Cardiac muscle cell (in vitro differentiated cells and primary cell): ENCODE data around the gene NAA50. TPM values are rescaled to one million over a fixed set of nuclear protein-coding genes. Genes with fewer than 3 reads are reported as not detected.

Experiments used
- DNase-seq, 2 donors: peaks; one replicate each; pipeline versions ENCODE4 v3.0.0 to v3.0.0-alpha.2; 2010 to 2017; ENCODE audit warnings: low read depth in 1 of 2, low spot score in 1 of 2
- H3K27ac ChIP-seq: fragments of 200-600 bp; sonication (generic); 2 replicates; pipeline ENCODE4 v1.5.1; 2016
- H3K27me3 ChIP-seq: fragments of 200-600 bp; sonication (generic); 2 replicates; pipeline ENCODE4 v1.6.0; 2016; ENCODE audit warnings: control low read depth
- H3K36me3 ChIP-seq: fragments of 200-600 bp; sonication (generic); 2 replicates; pipeline ENCODE4 v1.5.1; 2016; ENCODE audit warnings: control low read depth
- H3K4me1 ChIP-seq: fragments of 200-600 bp; sonication (generic); 2 replicates; pipeline ENCODE4 v1.8.1; 2017; ENCODE audit warnings: low read depth, mild to moderate bottlenecking, mixed run types
- H3K4me3 ChIP-seq: fragments of 200-600 bp; sonication (generic); 2 replicates; pipeline ENCODE4 v1.5.1; 2016; ENCODE audit warnings: mild to moderate bottlenecking
- H3K9me3 ChIP-seq: fragments of 200-600 bp; sonication (generic); 2 replicates; pipeline ENCODE4 v1.5.1; 2017; ENCODE audit warnings: low read depth, mild to moderate bottlenecking, control low read depth
- CTCF ChIP-seq: IDR thresholded peaks from 2 replicates; pipeline ENCODE4 v1.5.1; 2012; ENCODE audit warnings: low read depth, mild to moderate bottlenecking, low read length
- polyA plus RNA-seq: library from polyadenylated mRNA; unstranded; fragments of >200 nt; fragmentation: Nextera tagmentation; extraction: Ambion mirVana; gene quantifications from 2 replicates; pipeline ENCODE4 v1.2.1, GENCODE V29; 2016
- total RNA-seq: library from RNA; depleted of rRNA; stranded (reverse); fragments of >200 nt; gene quantifications from 2 replicates; pipeline ENCODE4 v1.2.3, GENCODE V29; 2016

Gene NAA50
- total and polyA plus RNA-seq, 2 experiments from 2014 or later: 66.5 to 127 TPM

GRCh38 chr3:113764698-113765097 lies 18.6 kb upstream of the NAA50 start:
- no peak for DNase-seq
- TF ChIP-seq CTCF: no peak
- H3K27me3 ChIP-seq: no peaks in the 10 kb centered on the region
- no peaks in the 10 kb centered on the region for H3K9me3 ChIP-seq
- peaks cover 3% of the 10 kb centered on the region for H3K36me3 ChIP-seq
- no peaks in the 10 kb centered on the region for H3K4me1 ChIP-seq
- no peak overlapping the region for H3K4me3 ChIP-seq
- no peak overlapping the region for H3K27ac ChIP-seq

GRCh38 chr3:113758389-113759024 lies 12.5 kb upstream of the NAA50 start:
- Histone ChIP-seq H3K4me1 (no peaks in the 10 kb centered on the region), H3K27ac (no peak overlapping the region), H3K36me3 (no peaks in the 10 kb centered on the region), H3K27me3 (no peaks in the 10 kb centered on the region), H3K4me3 (no peak overlapping the region), H3K9me3 (no peaks in the 10 kb centered on the region)
- TF ChIP-seq CTCF: no peak
- peak in 1 of 2 donors; percentile 71 for DNase-seq

- no peak for TF ChIP-seq CTCF
- Histone ChIP-seq H3K27me3 (no peaks in the 10 kb centered on the region), H3K36me3 (no peaks in the 10 kb centered on the region), H3K4me3 (no peak overlapping the region), H3K9me3 (no peaks in the 10 kb centered on the region), H3K4me1 (no peaks in the 10 kb centered on the region), H3K27ac (no peak overlapping the region)
- DNase-seq: no peak
These were observed 8.6 kb upstream of the NAA50 start for GRCh38 chr3:113754494-113755159.

- H3K9me3 ChIP-seq: no peaks in the 10 kb centered on the region
- H3K4me1 ChIP-seq: peaks cover 4% of the 10 kb centered on the region
- H3K27ac ChIP-seq: no peak overlapping the region
- TF ChIP-seq CTCF: no peak
- H3K36me3 ChIP-seq: no peaks in the 10 kb centered on the region
- H3K4me3 ChIP-seq: no peak overlapping the region
- no peak for DNase-seq
- H3K27me3 ChIP-seq: no peaks in the 10 kb centered on the region
These were observed 7.4 kb upstream of the NAA50 start for GRCh38 chr3:113753376-113753985.

- no peaks in the 10 kb centered on the region for H3K36me3 ChIP-seq
- H3K4me1 ChIP-seq: peaks cover 12% of the 10 kb centered on the region
- H3K4me3 ChIP-seq: no peak overlapping the region
- DNase-seq: no peak
- no peak overlapping the region for H3K27ac ChIP-seq
- H3K9me3 ChIP-seq: no peaks in the 10 kb centered on the region
- no peak for TF ChIP-seq CTCF
- H3K27me3 ChIP-seq: no peaks in the 10 kb centered on the region
These were observed 5.1 kb upstream of the NAA50 start for GRCh38 chr3:113751141-113751540.
